H9 (cell line): Measurements from ENCODE around the gene SDK1. TPM values are rescaled to one million over a fixed set of nuclear protein-coding genes. Genes with fewer than 3 reads are reported as not detected.

ENCODE experiments used
- DNase-seq: peaks from one replicate; pipeline ENCODE4 v3.0.0-alpha.2; 2017
- H2AFZ ChIP-seq: one replicate; pipeline ENCODE4 v1.6.1; 2013; ENCODE audit warnings: mild to moderate bottlenecking, low read length, control low read depth, moderate library complexity
- H2AK5ac ChIP-seq: 2 replicates; pipeline ENCODE4 v1.6.1; 2013; ENCODE audit warnings: low read length, control low read depth, mixed read lengths; ENCODE audit not compliant: insufficient read length
- H2BK120ac ChIP-seq: one replicate; pipeline ENCODE4 v1.6.1; 2013; ENCODE audit warnings: low read depth, mild to moderate bottlenecking, low read length, control low read depth, inconsistent platforms; ENCODE audit not compliant: poor library complexity, severe bottlenecking
- H2BK12ac ChIP-seq: 2 replicates; pipeline ENCODE4 v1.6.1; 2013; ENCODE audit warnings: low read length, control low read depth, mixed read lengths, low read depth; ENCODE audit not compliant: insufficient read length
- H2BK15ac ChIP-seq: 2 replicates; pipeline ENCODE4 v1.6.1; 2013; ENCODE audit warnings: low read depth, low read length, control low read depth
- H2BK20ac ChIP-seq: one replicate; pipeline ENCODE4 v1.6.1; 2013; ENCODE audit warnings: low read depth, mild to moderate bottlenecking, low read length, control low read depth, inconsistent platforms; ENCODE audit not compliant: poor library complexity, severe bottlenecking
- H2BK5ac ChIP-seq: 2 replicates; pipeline ENCODE4 v1.6.1; 2013; ENCODE audit warnings: low read length, control low read depth, mixed read lengths; ENCODE audit not compliant: insufficient read length
- H3K14ac ChIP-seq: 2 replicates; pipeline ENCODE4 v1.6.1; 2013; ENCODE audit warnings: low read length, control low read depth; ENCODE audit not compliant: insufficient read depth
- H3K18ac ChIP-seq: 2 replicates; pipeline ENCODE4 v1.6.1; 2013; ENCODE audit warnings: low read depth, mild to moderate bottlenecking, mixed read lengths, low read length, control low read depth; ENCODE audit not compliant: insufficient read length
- H3K23ac ChIP-seq: 2 replicates; pipeline ENCODE4 v1.6.1; 2013; ENCODE audit warnings: low read length, control low read depth, mixed read lengths, low read depth; ENCODE audit not compliant: insufficient read length
- H3K23me2 ChIP-seq: 2 replicates; pipeline ENCODE4 v1.6.1; 2013; ENCODE audit warnings: low read depth, mild to moderate bottlenecking, mixed read lengths, low read length, control low read depth; ENCODE audit not compliant: insufficient read length, poor library complexity, severe bottlenecking
- H3K27ac ChIP-seq: 2 replicates; pipeline ENCODE4 v1.5.1; 2013; ENCODE audit warnings: low read length, control low read depth, mixed read lengths, low read depth; ENCODE audit not compliant: insufficient read length
- H3K27me3 ChIP-seq: 2 replicates; pipeline ENCODE4 v1.6.1; 2013; ENCODE audit warnings: low read length, control low read depth, inconsistent platforms; ENCODE audit not compliant: insufficient read depth
- H3K4ac ChIP-seq: 2 replicates; pipeline ENCODE4 v1.6.1; 2013; ENCODE audit warnings: low read depth, mild to moderate bottlenecking, control low read depth, inconsistent platforms, low read length, moderate library complexity
- H3K4me1 ChIP-seq: 2 replicates; pipeline ENCODE4 v1.6.1; 2013; ENCODE audit warnings: low read length, control low read depth, inconsistent platforms; ENCODE audit not compliant: insufficient read depth
- H3K4me2 ChIP-seq: 2 replicates; pipeline ENCODE4 v1.6.1; 2013; ENCODE audit warnings: low read length, control low read depth, mixed read lengths; ENCODE audit not compliant: insufficient read length, insufficient read depth
- H3K56ac ChIP-seq: 2 replicates; pipeline ENCODE4 v1.6.1; 2013; ENCODE audit warnings: low read depth, mild to moderate bottlenecking, mixed read lengths, low read length, control low read depth; ENCODE audit not compliant: insufficient read length
- H3K79me1 ChIP-seq: 2 replicates; pipeline ENCODE4 v1.6.1; 2013; ENCODE audit warnings: low read depth, mild to moderate bottlenecking, moderate library complexity, low read length, control low read depth, inconsistent platforms; ENCODE audit not compliant: insufficient read depth, poor library complexity, severe bottlenecking
- H3K79me2 ChIP-seq: 2 replicates; pipeline ENCODE4 v1.6.1; 2013; ENCODE audit warnings: low read length, control low read depth, inconsistent platforms; ENCODE audit not compliant: insufficient read depth
- H3K9ac ChIP-seq: 2 replicates; pipeline ENCODE4 v1.6.1; 2013; ENCODE audit warnings: low read length, control low read depth, mixed read lengths; ENCODE audit not compliant: insufficient read length; ENCODE audit errors: extremely low read depth
- H3K9me3 ChIP-seq: one replicate; pipeline ENCODE4 v1.6.1; 2013; ENCODE audit warnings: low read depth, low read length, inconsistent platforms; ENCODE audit not compliant: control insufficient read depth
- H3T11ph ChIP-seq: one replicate; pipeline ENCODE4 v1.6.1; 2013; ENCODE audit warnings: mild to moderate bottlenecking, low read length, control low read depth, inconsistent platforms
- H4K20me1 ChIP-seq: one replicate; pipeline ENCODE4 v1.6.1; 2013; ENCODE audit not compliant: control insufficient read depth, insufficient read length, insufficient read depth
- H4K5ac ChIP-seq: 2 replicates; pipeline ENCODE4 v1.6.1; 2013; ENCODE audit warnings: low read depth, mild to moderate bottlenecking, mixed read lengths, low read length, control low read depth; ENCODE audit not compliant: insufficient read length
- H4K8ac ChIP-seq: replicated peaks from 2 replicates; pipeline ENCODE4 v1.6.1; 2013; ENCODE audit warnings: low read length, control low read depth, mixed read lengths, low read depth; ENCODE audit not compliant: insufficient read length
- H4K91ac ChIP-seq: 2 replicates; pipeline ENCODE4 v1.6.1; 2013; ENCODE audit warnings: low read depth, mild to moderate bottlenecking, moderate library complexity, mixed read lengths, low read length, control low read depth; ENCODE audit not compliant: insufficient read length
- H3K27ac Mint-ChIP-seq, 3 experiments: 2 replicates in 2 of 3; 3 replicates in 1 of 3; pipeline ENCODE4 v1.8.0; 2020 to 2021; ENCODE audit warnings: mixed read lengths in 3 of 3, mild to moderate bottlenecking in 1 of 3, moderate library complexity in 1 of 3
- H3K27me3 Mint-ChIP-seq: 2 replicates; pipeline ENCODE4 v1.8.0; 2021; ENCODE audit warnings: low read depth, mild to moderate bottlenecking, moderate library complexity, mixed read lengths
- H3K36me3 Mint-ChIP-seq, 3 experiments: 2 replicates in 2 of 3; 3 replicates in 1 of 3; pipeline ENCODE4 v1.8.0; 2020 to 2021; ENCODE audit warnings: low read depth in 3 of 3, mixed read lengths in 3 of 3; ENCODE audit not compliant: insufficient read depth in 1 of 3
- H3K4me1 Mint-ChIP-seq, 2 experiments: 2 replicates each; pipeline ENCODE4 v1.8.0; 2020; ENCODE audit warnings: mixed read lengths in 2 of 2
- H3K4me3 Mint-ChIP-seq, 2 experiments: 2 replicates in 1 of 2; 3 replicates in 1 of 2; pipeline ENCODE4 v1.8.0; 2020 to 2021; ENCODE audit warnings: mild to moderate bottlenecking in 2 of 2, mixed read lengths in 2 of 2, moderate library complexity in 1 of 2
- H3K9me3 Mint-ChIP-seq, 2 experiments: 2 replicates in 1 of 2; 3 replicates in 1 of 2; pipeline ENCODE4 v1.8.0; 2020; ENCODE audit warnings: mild to moderate bottlenecking in 2 of 2, mixed read lengths in 2 of 2, moderate library complexity in 1 of 2
- CTCF ChIP-seq: fragments of 200-600 bp; sonication (generic); conservative IDR thresholded peaks from 3 replicates; pipeline ENCODE4 v1.8.0; 2021; ENCODE audit warnings: antibody characterized with exemption, mild to moderate bottlenecking
- WGBS: extraction: QIAGEN DNeasy Blood & Tissue Kit; methylation state at CpG from one replicate; pipeline ENCODE4 v1.1.7; 2013; ENCODE audit warnings: missing lambda C conversion rate, low lambda C conversion rate, mixed read lengths; ENCODE audit not compliant: insufficient read length; ENCODE audit errors: extremely low coverage; 5-methylcytosine and 5-hydroxymethylcytosine counted together
- total RNA-seq: library from RNA; stranded (reverse); gene quantifications from 2 replicates; pipeline ENCODE4 v1.2.1, GENCODE V29; 2021

The SDK1 gene
- total RNA-seq, 1 experiment from 2014 or later = 8.7 TPM

GRCh38 chr7:3321745-3322144 lies 20.7 kb downstream of the SDK1 start:
- H2BK20ac ChIP-seq = no peak overlapping the region
- H4K5ac ChIP-seq = no peak overlapping the region
- Mint-ChIP-seq H3K4me1 (peaks cover 21 to 31% of the 10 kb centered on the region in 2 experiments), H3K4me3 (no peak overlapping the region), H3K27me3 (no peaks in the 10 kb centered on the region), H3K9me3 (no peaks in the 10 kb centered on the region; a peak in 1 of 5 replicates), H3K27ac (peak overlapping the region in 1 of 3 experiments; percentile 73; a peak in 1 of 7 replicates), H3K36me3 (peaks cover 2 to 7% (median 7%) of the 10 kb centered on the region in 3 experiments; a peak in 4 of 7 replicates)
- no peaks in the 10 kb centered on the region for H3K23me2 ChIP-seq
- H3K56ac ChIP-seq = no peak overlapping the region
- no peak for TF ChIP-seq CTCF
- H3K4me1 ChIP-seq = no peaks in the 10 kb centered on the region; the same call in 1 of the 2 replicates
- no peaks in the 10 kb centered on the region for H3K9me3 ChIP-seq
- no peak overlapping the region for H3K14ac ChIP-seq
- no peak overlapping the region for H3K23ac ChIP-seq
- H2AK5ac ChIP-seq = no peak overlapping the region
- no peaks in the 10 kb centered on the region for H4K20me1 ChIP-seq
- no peak overlapping the region for H3K9ac ChIP-seq
- no peak overlapping the region for H4K91ac ChIP-seq
- H2BK12ac ChIP-seq = no peak overlapping the region
- H3K18ac ChIP-seq = no peak overlapping the region
- no peak overlapping the region for H2AFZ ChIP-seq
- H2BK5ac ChIP-seq = no peak overlapping the region
- H3K27me3 ChIP-seq = no peaks in the 10 kb centered on the region
- no peak for DNase-seq
- no peak overlapping the region for H3K4ac ChIP-seq
- no peak overlapping the region for H3K4me2 ChIP-seq
- no peak overlapping the region for H2BK120ac ChIP-seq
- no peak overlapping the region for H3T11ph ChIP-seq
- no peak overlapping the region for H2BK15ac ChIP-seq
- WGBS = no CpG with 5 or more reads among the region's 3 CpGs
- no peak overlapping the region for H4K8ac ChIP-seq
- H3K79me2 ChIP-seq = no peaks in the 10 kb centered on the region
- no peaks in the 10 kb centered on the region for H3K79me1 ChIP-seq
- no peak overlapping the region for H3K27ac ChIP-seq
